ENCODE measurements around the gene STS.
"Not testable (repeated sequence)": the region's sequence is repeated elsewhere in the genome, so short reads cannot be mapped to it uniquely, and the experiment has no call there.

The STS gene

DNA sequence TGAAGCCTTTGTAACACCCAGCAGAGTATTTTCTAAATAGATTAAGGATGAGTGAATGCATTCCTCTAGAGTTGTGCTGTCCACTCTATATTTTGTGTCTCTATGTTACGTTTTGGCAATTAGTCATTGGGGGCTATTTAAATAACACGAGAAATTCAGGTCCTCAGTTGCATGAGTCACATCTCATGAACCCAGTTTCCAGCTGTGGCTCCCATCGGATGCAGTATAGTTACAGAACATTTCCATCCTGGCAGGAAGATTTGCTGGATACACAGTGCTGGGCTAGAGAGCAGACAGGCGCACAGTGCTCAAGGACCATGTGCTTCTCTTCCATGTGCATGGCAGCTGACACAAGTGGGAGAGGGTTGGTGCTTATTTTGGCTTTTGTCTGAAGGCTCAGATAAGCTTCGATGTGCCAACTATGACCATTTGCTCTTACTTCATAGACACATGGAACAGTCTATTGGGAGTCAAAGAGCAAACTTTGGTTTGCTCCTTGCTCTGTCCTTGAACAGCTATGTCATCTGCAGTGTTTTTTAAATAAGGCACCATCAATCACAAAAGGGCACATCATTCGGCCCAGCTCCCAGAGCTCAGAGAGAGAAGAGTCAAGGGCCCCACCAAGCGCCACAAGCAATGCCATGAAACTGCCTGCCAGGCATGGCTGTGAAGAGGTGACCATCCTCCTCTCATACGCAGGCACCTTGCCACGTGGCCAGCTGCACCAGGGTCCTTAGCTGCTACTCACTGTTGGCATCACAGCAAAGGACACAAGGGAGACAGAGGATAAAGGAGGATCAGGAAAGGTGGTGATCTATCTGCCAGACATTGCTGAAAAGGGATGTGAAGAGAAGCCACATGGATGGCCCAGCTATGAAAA is 8.1 kb upstream of the STS start:
- no peak for DNase-seq (ENCODE audit: low read depth)

DNA sequence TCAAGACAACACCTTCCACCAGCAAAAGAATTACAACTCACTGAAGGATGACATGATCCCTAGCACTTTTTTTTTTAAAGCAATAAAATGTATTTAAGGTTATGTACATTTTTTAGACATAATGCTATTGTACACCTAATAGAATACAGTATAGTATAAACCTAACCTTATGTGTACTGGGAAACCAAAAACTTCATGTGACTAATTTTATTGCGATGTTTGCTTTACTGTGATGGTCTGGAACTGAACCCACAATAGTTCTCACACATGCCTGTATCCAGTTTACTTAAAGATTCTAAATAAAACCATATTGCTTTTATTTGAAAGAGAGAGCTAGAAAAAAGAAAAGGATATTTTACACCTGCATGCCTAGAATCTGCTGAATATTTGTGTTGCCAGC is 4.4 kb upstream of the STS start:
- DNase-seq (ENCODE audit: low read depth) = no peak

DNA sequence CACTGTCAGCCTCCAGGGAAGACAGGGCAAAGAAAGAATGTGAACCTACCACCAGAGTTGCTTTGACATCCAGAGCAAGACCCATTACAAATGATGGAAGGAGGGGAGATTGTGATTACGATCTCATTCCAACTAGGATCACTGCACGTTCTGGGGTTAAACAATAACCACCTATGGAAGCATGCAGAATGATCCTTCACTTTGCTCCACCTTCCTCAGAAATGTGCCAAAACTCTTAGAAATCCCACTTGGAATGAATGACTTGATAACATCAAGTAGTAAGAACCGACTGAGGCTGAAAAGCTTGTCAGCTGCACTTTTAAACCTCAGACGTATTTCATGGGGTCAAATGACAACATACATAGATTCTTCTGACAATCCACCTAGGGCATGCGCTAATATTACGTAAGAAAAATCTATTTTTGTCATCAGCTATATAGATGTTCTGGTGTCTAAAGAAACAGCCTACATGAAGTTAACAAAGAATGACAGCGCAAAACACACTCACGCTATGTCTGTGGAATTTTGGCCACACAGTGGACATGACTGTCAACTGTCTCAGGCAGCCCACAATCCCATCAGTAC is 3.5 kb upstream of the STS start:
- no peak for DNase-seq (ENCODE audit: low read depth)

DNA sequence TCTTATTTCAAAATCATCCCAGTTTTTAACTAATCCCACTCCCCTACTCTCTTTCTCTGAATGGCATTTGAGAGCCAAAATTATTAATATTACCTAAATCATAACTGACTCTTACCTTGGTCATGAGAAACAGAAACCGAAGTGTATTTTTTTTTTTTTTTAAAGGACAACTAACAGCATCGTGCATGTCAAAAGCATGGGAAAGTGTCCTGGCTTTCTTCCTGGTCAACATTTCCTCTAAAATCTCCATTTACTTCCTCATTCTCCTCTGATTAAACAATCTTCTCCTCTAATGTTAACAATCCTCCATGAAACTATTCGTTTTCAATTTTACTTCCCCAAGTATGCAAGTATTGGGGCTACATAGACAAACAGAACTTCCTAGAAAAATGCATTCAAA is 2.1 kb upstream of the STS start:
- DNase-seq (ENCODE audit: low read depth) = no peak

DNA sequence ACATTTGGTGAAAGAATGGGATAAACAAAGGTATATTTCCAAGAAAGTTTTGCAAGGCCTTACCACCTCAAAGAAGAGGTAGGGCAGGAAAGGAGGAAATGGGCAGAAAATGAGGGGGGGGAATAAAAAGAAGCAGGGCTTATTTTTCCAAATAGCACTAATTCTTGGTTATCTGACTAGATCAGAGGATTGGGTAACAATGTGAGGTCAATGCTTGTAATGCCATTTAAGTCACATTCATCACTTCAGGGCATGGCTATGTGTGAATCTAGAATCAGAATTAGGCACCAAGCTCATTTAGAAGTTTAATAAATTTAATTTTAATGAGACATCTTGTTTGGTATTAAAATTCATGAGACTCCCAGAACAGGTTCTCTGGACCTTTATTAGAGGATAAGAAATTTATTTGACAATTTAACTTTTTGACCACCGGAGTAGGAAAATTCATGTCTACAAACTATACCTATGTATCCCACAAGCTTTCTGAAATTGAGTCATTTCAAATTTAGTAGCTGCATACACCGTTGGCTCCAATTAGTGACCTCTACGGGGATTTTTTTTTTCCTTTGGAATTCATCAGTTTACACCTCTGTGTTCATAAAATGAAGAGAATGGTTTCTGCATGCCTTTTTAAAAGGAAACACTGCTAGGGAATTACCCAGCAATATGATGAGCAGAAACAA is 1.4 kb upstream of the STS start:
- DNase-seq (ENCODE audit: low read depth) = no peak

GRCh38 chrX:7146703-7147412 is 654 bp upstream of the STS start:
- no peak for DNase-seq (ENCODE audit: low read depth)

- peak; percentile 79 for DNase-seq (ENCODE audit: low read depth)
These were observed 704 bp downstream of the STS start, which contains the start of gene PUDP for GRCh38 chrX:7147978-7148854. PUDP (minus strand) TSS chrX:7148153; CDS start chrX:7148113, 40 bp downstream.

- DNase-seq (ENCODE audit: low read depth) = no peak
These were observed 1.9 kb downstream of the STS start for GRCh38 chrX:7149411-7149810.

GRCh38 chrX:7153231-7153630 is 5.7 kb downstream of the STS start:
- no peak for DNase-seq (ENCODE audit: low read depth)

DNA sequence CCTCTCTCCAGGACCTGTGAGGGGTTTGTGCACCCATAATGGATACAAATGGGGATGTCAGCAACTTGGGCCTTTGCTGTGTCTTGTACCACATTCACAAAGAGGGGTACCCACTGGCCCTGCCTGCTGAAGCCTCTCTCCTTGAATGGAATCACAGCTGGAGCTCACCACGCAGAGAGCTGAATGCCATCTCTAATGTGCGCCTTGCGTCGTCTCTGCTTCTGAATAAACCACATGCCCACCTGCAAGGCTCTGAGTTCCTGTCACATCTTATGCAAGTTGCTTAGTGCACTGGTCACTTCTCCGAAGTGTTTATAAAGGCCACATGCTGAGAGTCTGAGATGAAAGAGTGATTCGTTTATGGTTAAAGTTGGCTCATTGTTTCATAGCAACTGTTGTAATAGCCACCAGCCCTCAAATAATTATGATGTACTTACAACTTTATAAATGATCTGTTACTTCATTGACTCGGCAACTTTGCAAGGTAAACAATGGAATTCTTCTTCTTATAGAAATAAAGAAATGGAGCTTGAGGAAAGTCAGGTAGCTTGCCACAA is 6.6 kb downstream of the STS start:
- DNase-seq (ENCODE audit: low read depth) = no peak

GRCh38 chrX:7155163-7155562 is 7.7 kb downstream of the STS start:
- no peak for DNase-seq (ENCODE audit: low read depth)

GRCh38 chrX:7156879-7157278 is 9.4 kb downstream of the STS start:
- no peak for DNase-seq (ENCODE audit: low read depth)

GRCh38 chrX:7158468-7158990 is 11.0 kb downstream of the STS start:
- DNase-seq (ENCODE audit: low read depth) = no peak

- DNase-seq (ENCODE audit: low read depth) = no peak
These were observed 11.8 kb downstream of the STS start for GRCh38 chrX:7159149-7159861.

DNA sequence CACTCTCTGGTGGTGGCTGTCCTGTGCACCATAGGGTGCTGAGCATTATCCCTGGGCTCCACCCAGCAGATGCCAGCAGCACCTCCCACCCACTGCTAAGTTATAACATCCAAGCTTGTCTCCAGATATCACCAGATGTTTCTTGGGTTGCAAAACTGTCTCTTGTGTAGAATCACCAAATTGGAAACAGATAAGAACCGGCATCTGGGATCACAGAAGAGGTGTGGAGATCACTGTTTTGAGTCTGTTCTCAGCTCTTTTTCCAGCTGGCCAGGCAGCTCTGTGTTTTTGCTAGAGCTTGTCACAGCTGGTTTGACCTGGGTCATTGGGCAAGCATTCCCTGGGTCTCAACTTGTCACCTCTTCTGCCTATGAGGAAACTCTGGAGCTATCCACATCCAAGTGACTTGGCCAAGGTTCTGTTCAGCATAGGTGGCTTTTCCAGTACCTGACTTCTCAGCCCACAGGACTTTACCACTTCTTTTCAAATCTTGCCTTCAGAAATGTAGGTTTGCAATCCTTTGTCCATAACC is 15.7 kb downstream of the STS start:
- DNase-seq (ENCODE audit: low read depth) = no peak

- no peak for DNase-seq (ENCODE audit: low read depth)
These were observed 16.7 kb downstream of the STS start for GRCh38 chrX:7164174-7164573.

DNA sequence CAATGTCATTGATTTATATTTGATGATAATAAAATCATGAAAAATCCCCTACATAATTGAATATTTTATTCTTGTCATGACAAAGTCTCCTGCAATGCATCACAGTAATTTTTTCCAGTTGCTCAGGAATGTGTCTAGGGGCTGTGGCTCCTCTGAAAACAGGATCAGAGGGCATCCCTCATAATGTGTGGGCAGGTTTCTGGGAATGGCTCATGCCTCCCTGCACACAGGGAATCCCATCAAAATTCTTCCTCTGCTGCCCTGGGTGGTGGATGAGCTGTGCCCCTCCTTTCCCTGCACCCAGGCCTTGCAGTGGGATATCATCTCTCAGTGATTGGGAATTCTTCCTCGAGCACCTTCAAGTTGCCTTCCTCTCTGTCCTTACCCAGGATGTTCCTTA is 20.9 kb downstream of the STS start:
- DNase-seq (ENCODE audit: low read depth) = no peak

DNA sequence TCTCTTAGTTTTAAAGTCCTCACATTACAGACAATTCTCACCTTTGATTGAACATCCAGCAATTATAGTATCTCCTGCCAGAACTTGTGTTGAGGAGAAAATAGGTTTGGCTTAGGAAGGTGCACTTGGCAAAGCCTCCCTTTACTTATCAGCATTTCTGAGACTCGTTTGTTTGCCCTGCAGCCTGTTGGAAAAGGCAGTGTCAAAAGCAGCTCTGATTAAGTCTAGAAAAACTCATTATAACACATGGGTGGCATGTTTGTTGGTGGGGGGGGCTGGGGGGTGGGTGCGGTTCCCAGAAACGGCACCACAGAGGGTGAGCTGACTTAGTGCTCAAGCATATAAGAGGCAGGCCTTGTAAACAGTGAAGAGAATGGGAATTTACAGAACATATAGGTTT is 22.1 kb downstream of the STS start:
- no peak for DNase-seq (ENCODE audit: low read depth)

DNA sequence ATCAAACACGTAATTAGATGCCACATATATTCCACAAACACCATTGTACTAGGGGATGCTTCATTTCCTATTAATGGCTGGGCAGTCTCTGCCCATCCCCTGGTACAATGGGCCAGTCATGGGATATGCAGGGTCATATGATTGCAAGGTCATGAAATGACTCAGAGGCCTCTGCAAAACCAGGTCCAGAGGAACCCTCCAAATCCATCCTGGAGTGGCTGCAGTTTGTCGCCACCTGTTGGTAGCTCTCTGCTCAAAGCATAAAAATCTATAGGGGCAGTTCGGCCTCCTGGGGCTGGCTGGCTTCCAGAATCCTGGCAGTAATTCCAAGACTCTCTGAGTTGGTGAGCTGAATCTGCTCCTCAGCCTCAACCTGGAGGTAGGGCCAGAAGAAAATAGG is 23.4 kb downstream of the STS start:
- peak; percentile 3 for DNase-seq (ENCODE audit: low read depth)

DNA sequence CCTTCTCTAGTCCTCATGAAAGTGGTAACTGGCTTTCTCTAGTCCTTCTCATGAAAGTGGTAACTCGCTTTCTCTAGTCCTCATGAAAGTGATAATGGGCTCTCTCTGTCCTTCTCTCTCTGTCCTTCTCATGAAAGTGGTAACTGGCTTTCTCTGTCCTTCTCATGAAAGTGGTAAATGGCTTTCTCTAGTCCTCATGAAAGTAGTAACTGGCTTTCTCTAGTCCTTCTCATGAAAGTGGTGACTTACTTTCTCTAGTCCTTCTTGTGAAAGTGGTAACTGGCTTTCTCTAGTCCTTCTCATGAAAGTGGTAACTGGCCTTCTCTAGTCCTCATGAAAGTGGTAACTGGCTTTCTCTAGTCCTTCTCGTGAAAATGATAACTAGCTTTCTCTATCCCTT is 31.3 kb downstream of the STS start:
- not testable (repeated sequence) for DNase-seq (ENCODE audit: low read depth)

Measured in activated T-cell treated with anti-CD3 and anti-CD28 coated beads for 48 hours (primary cell).